ENCODE measurements around the gene SP6.

Gene SP6

DNA sequence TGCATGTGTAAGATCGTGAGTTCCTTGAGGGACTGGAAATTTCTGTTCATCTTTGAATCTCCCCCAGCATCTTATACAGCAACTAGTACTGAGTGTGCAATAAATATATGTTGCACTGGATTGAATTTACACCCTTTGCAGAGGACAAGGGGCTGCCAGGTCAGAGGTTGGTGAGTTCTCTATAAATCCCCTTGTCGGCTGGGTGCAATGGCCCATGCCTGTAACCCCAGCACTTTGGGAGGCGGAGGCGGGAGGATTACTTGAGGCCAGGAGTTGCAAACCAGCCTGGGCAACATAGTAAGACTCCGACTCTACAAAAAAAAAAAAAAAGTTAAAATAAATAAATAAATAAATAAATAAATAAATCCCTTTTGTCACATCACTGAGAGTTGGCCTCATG is 9.4 kb upstream of the SP6 start:
- DNase-seq (ENCODE audit: low read depth in 1 of 2, low spot score in 1 of 2): no peak
- no peak overlapping the region for H3K4me3 ChIP-seq (replicated peaks; ENCODE audit: insufficient read depth, low read length)
- TF ChIP-seq SPI1 (IDR thresholded peaks at IDR 0.05; ENCODE audit: borderline replicate concordance, low read depth): no peak
- TF ChIP-seq, protein P1, sequence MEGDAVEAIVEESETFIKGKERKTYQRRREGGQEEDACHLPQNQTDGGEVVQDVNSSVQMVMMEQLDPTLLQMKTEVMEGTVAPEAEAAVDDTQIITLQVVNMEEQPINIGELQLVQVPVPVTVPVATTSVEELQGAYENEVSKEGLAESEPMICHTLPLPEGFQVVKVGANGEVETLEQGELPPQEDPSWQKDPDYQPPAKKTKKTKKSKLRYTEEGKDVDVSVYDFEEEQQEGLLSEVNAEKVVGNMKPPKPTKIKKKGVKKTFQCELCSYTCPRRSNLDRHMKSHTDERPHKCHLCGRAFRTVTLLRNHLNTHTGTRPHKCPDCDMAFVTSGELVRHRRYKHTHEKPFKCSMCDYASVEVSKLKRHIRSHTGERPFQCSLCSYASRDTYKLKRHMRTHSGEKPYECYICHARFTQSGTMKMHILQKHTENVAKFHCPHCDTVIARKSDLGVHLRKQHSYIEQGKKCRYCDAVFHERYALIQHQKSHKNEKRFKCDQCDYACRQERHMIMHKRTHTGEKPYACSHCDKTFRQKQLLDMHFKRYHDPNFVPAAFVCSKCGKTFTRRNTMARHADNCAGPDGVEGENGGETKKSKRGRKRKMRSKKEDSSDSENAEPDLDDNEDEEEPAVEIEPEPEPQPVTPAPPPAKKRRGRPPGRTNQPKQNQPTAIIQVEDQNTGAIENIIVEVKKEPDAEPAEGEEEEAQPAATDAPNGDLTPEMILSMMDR (IDR thresholded peaks at IDR 0.05; ENCODE audit: insufficient read depth, low read length): no peak
- no peak for TF ChIP-seq POLR2AphosphoS5 (IDR thresholded peaks at IDR 0.05; ENCODE audit: low read depth)
- peaks cover 6% of the 10 kb centered on the region for H3K27me3 ChIP-seq (ENCODE audit: insufficient read depth, poor library complexity, severe bottlenecking)
- no peak overlapping the region for H3K27ac ChIP-seq (replicated peaks)

GRCh38 chr17:47857551-47858455 is 6.8 kb upstream of the SP6 start:
- no peak for TF ChIP-seq POLR2AphosphoS5 (IDR thresholded peaks at IDR 0.05; ENCODE audit: low read depth)
- no peak for TF ChIP-seq REST (IDR thresholded peaks at IDR 0.05; ENCODE audit: insufficient replicate concordance, low read depth)
- TF ChIP-seq SPI1 (IDR thresholded peaks at IDR 0.05; ENCODE audit: borderline replicate concordance, low read depth): no peak
- TF ChIP-seq, protein P1 (IDR thresholded peaks at IDR 0.05; ENCODE audit: insufficient read depth, low read length): no peak
- TF ChIP-seq GABPA (IDR thresholded peaks at IDR 0.05; ENCODE audit: low read depth): no peak
- DNase-seq (ENCODE audit: low read depth in 1 of 2, low spot score in 1 of 2): peak in 1 of 2 experiments; percentile 19
- no peak overlapping the region for H3K4me3 ChIP-seq (replicated peaks; ENCODE audit: insufficient read depth, low read length)
- H3K27me3 ChIP-seq (ENCODE audit: insufficient read depth, poor library complexity, severe bottlenecking): peaks cover 22% of the 10 kb centered on the region
- no peak overlapping the region for H3K27ac ChIP-seq (replicated peaks)

GRCh38 chr17:47856830-47857229 is 5.9 kb upstream of the SP6 start:
- Histone ChIP-seq H3K27ac (replicated peaks) (no peak overlapping the region), H3K27me3 (ENCODE audit: insufficient read depth, poor library complexity, severe bottlenecking) (peaks cover 32% of the 10 kb centered on the region), H3K4me3 (replicated peaks; ENCODE audit: insufficient read depth, low read length) (no peak overlapping the region)
- TF ChIP-seq, protein P1 (IDR thresholded peaks at IDR 0.05; ENCODE audit: insufficient read depth, low read length): no peak
- no peak for TF ChIP-seq POLR2AphosphoS5 (IDR thresholded peaks at IDR 0.05; ENCODE audit: low read depth)
- TF ChIP-seq REST (IDR thresholded peaks at IDR 0.05; ENCODE audit: insufficient replicate concordance, low read depth): no peak
- TF ChIP-seq GABPA (IDR thresholded peaks at IDR 0.05; ENCODE audit: low read depth): no peak
- TF ChIP-seq SPI1 (IDR thresholded peaks at IDR 0.05; ENCODE audit: borderline replicate concordance, low read depth): no peak
- DNase-seq (ENCODE audit: low read depth in 1 of 2, low spot score in 1 of 2): no peak
